Erythroblast (primary cell): Measurements from ENCODE around the gene NHS.

Experiments used
- DNase-seq, 2 experiments: peaks; one replicate each; lab custom pipeline; 2025; lab: John Stamatoyannopoulos, UW
- GATA1 ChIP-seq: IDR thresholded peaks from 2 replicates; pipeline ENCODE4 v1.6.1; 2011; ENCODE audit warnings: low read depth, mild to moderate bottlenecking, control low read depth, low read length, moderate library complexity
- POLR2A ChIP-seq: IDR thresholded peaks from 2 replicates; pipeline ENCODE4 v1.6.1; 2011; ENCODE audit warnings: mild to moderate bottlenecking, low read length

The NHS gene

DNA sequence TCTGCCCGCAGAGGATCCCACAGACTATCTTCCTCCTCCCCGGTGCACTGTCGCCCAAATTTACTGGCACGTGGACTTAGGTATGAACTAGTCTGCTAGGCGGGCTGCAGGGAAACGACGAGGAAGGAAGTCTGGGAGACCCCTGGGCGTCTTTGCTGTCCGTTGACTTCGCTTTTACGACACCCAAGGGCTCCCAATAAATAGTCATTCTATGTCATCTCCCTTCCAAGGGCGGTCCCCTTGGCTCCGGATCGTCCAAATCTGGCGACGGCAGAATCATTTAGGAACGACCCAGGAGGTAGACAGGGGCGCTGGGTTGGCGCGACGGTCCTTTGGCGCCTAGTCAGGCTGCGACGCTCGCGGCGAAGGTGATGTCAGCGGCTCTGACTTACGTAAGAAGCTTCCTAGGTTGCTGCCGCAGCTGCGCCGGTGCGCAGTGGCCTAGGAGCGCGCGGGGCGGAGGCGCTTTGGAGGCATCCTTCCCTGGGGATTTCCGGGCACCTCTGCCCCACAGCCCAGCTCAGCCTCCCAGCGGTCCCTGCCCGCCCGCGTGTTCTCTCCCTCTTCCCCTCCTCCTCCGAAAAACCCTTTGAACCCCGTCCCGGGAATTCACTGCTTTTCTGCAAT, 2.2 kb downstream of the NHS start:
- TF ChIP-seq POLR2A, result no peak
- no peak for TF ChIP-seq GATA1
- peak in 1 of 2 experiments; percentile 0 for DNase-seq

DNA sequence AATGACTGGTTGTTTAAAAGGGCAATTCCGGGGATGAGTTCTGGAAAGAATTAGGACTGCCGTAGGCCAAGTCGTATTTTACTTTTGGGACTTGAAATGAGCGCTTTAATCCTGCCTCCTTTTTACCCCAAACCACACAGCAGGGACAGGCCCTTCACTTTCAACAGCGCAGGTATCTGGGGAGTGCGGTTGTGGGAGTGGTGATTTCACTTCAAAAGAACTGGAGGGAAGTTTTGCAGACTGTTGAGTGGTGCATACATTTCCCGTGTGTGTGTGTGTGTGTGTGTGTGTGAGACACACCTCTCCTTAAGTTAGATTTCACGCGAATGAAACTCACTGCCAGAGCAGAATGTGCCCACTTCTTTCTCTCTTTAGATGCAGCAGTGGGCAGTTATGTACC, 2.8 kb downstream of the NHS start:
- TF ChIP-seq GATA1, result no peak
- TF ChIP-seq POLR2A, result no peak
- no peak for DNase-seq

DNA sequence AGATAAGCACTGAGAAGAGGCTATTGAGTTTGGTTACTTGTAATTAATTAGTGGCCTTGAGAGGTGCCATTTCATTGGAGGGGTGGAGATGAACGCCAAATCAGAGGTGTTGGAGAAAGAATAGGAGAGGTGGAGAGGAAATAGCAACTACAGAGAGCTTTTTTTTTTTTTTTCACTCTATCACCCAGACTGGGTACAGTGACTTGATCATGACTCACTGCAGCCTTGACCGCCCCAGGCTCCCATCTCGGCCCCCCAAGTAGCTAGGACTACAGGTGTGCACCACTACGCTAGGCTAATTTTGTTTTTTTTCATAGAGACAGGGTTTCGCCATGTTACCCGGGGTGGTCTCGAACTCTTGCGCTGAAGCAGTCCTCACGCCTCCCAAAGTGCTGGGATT, 5.2 kb downstream of the NHS start:
- DNase-seq, result no peak
- no peak for TF ChIP-seq POLR2A
- TF ChIP-seq GATA1, result no peak

DNA sequence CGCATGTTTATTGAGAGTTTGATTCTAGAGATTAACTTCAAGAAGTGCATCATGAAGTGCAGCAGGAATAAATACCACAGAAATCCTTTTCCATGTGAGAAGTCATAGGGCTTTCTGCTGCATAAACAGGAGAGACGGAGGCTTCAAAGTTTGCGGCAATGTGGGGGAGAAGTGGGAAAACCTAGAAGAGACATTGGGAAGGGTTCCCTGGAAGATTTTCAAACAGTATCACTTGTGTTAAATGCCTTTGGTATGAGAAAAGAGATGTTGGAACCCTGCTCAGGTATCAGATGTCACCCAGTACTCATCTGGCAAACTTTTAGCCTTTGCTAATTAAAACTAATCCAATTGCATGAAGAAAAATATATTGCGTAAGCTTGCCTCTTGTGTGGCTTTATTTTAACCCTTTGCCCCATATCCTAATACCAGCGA, 15.4 kb downstream of the NHS start:
- no peak for DNase-seq
- TF ChIP-seq POLR2A, result no peak
- no peak for TF ChIP-seq GATA1

DNA sequence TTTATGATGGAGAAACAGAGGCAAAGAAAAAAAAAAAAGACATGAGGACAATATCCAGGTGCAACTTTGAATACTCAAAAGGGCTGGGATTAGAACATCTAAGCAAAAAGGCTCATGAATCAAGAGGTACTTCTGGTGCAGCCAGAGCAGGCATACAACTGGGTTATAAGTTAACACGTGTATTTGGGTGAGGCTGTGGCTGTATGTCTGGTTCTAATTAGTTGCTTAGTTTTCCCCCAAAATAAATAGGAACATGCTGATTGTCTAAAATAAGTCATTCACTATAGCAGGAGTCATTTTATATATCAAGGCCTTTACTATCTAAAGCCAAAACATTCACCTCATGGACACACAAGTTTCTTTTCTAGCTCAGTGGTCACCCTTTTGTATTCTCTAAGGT, 20.2 kb downstream of the NHS start:
- TF ChIP-seq POLR2A (no peak), GATA1 (no peak)
- DNase-seq, result no peak

DNA sequence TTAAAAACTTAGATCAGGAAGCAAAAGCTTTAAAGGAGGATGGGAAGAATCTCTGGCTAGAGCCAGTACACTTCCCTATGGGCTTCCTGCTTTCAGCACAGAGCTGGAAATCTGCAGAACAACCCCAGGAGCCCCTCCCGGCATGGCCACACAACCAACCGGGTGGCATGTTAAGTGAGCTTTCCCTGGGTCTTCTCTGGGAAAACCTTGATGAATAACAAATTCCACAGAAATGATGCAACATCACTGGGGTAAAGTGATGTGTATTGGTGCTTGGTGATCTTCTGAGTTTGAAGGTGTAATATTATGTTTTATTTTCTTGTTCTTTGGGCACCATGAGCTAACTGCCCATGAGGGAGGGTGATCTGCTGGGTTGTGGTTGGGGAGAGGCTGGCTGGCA, 22.1 kb downstream of the NHS start:
- DNase-seq, result no peak
- no peak for TF ChIP-seq POLR2A
- TF ChIP-seq GATA1, result no peak

DNA sequence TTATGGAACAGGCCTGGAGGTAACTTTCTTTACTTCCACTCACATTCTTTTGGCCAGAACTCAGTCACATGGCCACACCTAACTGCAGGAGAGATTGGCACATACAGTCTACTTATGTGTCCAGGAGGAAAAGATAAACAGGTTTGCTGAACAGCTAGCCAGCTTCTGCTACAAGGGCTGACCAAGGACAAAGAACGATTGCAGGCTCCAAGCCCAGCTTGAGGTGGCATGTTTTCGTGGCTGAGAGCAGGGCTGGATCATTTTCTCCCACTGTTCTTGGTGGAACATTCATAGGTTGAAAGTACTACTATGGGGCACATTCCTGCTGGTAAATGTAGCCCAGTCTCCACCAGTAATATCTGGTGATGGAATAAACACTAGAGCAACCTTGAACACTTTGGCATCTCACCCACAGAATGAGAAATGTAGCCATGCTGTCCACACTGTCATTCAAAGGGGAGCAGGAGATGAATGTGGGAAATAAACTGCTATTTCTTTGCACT, 28.2 kb downstream of the NHS start:
- TF ChIP-seq POLR2A (no peak), GATA1 (no peak)
- DNase-seq, result no peak

DNA sequence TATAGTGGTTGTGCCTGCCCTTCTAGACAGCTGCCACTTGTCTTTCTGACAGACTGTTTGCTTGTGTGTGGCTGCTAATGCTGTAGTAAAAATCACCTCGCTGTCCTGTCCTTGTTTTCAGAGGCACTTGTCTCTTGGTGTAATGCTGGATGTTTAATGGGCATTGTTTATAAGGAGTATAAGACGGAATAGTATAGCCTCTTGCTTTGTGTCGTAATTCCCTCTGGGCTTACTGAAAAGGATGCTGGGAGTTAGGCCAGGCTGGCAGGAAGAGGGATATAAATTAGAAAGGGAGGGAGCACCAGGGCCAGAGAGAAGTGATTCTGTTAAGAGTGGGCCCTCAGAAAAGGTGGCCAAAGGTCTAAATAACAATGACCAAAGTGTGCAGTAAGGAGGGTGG, 29.0 kb downstream of the NHS start:
- DNase-seq, result no peak
- TF ChIP-seq POLR2A (no peak), GATA1 (no peak)

DNA sequence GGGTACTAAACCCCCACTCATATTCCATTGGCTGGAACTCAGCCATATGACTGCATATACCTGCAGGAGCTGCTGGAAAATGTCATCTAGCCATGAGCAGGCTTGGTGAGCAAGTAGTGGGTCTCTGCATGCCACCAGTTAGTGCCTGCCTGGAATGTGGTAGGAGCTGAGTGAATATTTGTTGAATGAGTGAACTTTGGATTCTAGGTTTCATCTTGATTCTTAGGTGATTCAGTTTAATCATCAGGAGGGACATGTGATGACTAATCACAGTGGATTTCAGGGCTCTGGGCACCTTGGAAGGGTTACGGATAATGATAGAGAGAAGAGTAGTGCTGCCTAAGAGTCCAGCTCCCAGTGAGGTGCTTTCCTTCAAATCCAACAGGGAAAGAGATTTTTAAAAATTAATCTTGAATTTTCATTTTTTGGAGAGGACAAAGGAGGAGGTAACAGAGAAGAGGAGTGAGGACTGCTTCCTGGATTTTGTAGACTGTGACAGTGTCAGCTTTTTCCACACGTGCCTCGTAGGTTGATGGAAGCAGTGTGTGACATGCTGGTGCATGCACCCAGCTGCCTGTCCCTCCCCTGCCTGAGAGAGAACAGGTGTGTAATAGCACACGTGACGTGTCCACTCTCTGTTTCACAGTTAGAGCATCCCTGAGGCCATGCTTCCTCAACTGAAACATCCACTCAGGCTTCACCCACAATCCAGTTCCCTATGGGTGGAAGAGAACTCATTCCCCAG, 30.4 kb downstream of the NHS start:
- no peak for DNase-seq
- TF ChIP-seq POLR2A, result no peak
- no peak for TF ChIP-seq GATA1

DNA sequence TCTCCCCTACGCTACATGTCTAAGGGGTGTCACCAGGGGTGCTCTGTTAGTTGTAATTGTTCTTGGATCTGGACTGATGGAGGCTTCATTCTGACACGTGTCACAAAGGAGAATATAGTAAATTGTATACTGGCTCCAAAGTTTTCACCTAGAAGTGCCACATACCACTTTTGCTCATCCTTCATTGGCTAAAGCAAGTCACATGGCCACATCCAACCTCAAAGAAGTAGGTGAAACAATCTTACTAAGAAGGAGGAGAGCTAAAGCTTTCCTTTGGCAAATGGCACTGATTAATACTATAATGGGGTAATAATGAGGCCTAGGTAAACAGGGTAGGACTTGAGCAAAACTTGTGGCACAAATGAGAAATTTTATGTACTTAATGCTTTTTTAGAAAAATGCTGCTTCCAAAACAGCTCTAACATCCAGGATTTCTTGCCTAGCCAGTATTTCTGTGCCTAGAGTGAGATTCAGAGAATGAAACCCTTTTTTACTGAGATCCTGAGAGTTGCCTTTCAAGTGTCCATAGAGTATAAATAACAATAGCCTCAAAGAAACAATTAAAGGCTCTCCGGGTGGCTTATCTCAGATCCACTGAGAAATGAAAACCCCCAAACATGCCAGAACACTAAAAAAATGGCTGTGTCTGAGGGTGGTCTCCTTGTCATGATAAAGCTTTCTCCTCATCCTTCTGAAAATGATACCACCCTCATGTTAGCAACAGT, 34.7 kb downstream of the NHS start:
- no peak for TF ChIP-seq POLR2A
- TF ChIP-seq GATA1, result no peak
- no peak for DNase-seq

DNA sequence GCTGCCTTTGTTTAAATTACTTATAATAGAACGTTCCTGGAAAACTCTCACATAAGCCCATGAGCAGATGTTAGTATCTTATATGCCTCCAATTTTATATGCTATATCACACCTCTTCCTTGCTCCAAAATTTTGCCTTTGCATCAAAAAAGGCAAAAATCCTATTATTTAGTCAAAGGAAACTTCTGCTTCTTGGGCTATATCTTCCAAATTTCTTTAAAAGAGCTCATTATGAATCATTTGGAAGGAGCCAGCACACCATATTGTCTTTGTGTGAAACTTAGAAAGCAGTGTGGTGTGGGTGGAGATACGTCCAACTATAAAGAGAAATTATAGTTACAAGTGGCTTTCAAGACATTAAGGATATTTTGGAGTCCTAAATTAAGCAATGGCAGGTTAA, 35.7 kb downstream of the NHS start:
- TF ChIP-seq POLR2A (no peak), GATA1 (no peak)
- DNase-seq, result no peak

DNA sequence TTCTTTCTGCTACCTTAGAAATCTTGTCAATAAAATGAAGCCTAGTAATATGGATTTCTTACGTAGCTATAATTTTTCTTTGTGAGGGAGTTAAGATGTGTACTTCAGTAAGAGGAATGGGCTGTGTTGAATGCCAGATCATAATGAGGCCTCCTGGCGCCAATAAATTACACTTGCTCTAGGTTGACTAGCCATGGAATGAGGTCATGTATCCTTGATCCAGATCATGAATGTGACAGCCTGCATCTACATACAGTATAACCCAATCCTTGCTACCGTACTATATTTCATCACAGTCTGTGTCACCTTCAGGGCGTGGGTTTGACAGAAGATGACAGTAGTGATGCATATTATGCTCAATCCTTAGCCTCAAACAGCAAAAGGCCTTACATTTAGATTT, 36.2 kb downstream of the NHS start:
- TF ChIP-seq GATA1 (no peak), POLR2A (no peak)
- DNase-seq, result no peak

DNA sequence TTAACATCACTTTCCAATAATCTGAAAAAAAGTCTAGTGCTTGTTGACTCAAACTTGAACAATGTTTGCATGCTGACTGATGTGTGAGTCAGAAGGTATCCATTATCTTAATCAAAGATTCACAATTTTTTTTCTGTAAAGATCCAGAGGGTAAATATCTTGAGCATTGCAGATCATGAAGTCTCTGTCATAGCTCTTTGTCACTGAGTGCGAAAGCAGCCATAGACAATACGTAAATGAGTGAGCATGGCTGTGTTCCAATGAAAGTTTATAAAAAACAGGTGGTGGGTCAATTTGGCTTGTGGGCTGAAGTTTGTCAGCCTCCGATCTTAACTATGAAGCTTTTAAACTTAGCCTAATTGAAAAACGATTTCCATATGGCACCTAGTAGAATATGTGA, 37.7 kb downstream of the NHS start:
- TF ChIP-seq GATA1 (no peak), POLR2A (no peak)

DNA sequence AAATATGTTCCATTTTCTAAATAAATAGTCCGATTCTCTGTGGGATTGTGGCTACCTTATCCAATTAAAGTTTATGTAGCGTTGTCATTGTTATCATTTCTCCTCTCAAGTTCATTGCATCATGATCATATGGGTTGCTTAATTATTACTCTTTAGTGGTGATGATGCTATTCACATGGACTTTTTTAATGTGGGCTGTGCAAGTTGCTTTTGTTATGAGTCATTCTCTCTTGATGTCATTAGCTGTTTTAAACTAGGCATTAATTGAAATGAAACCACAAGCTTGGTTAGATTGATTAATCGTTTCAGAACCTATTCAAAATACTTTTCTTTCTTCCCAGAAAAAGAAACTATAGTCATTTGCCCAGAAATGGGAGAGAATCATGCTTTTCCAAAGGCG, 38.2 kb downstream of the NHS start:
- DNase-seq, result no peak
- TF ChIP-seq POLR2A (no peak), GATA1 (no peak)

More for the DNA sequence above, 37.7 kb downstream of the NHS start:
- no peak for DNase-seq
